Measurements from ENCODE around the gene PAX8.

DNA sequence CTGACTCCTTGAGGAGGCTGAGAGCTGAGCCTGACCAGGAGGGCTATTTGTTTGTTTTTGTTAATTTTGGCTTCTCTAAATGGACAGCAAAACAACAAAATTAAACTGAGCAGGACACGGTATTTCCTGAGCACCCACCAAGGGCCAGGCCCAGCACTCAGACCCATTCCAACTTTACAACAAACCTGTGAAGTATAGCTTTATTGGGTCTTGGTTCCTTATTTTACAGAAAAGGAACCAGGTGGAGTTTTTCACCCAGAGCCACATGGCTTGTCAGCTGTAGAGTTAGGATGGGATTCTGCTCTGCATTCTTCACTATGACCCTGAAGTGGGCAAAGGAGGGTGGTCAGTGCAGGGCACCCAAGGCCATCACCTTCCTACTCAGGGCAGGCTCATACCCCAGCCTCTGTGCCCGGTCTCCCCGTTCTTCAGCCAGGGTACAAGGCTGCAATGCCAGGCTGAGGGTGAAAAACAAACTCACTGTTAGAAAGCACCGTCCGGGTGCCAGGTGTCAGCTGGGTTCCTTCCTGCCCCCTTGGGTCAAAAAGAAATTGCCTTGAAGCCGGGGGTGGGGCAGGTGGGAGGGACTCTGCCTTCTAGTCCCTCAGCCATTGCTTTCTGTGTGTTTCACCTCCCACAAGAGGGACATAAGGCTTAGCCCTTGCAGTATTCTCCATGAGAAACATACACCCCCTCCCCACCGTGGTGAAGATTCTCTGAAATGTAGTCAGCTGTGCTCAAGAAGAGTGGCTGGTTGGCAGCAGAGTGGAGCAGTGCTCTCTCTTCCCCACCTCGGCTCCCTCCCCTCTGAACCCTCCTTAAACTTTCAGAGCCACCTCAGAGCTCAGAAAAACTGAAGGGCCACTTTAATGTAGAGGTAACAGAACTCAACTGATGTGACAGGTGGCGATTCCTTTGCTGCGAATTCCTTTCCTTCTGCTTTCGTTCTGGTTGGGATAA, 102.7 kb downstream of the PAX8 start:
- TF ChIP-seq, protein P1, sequence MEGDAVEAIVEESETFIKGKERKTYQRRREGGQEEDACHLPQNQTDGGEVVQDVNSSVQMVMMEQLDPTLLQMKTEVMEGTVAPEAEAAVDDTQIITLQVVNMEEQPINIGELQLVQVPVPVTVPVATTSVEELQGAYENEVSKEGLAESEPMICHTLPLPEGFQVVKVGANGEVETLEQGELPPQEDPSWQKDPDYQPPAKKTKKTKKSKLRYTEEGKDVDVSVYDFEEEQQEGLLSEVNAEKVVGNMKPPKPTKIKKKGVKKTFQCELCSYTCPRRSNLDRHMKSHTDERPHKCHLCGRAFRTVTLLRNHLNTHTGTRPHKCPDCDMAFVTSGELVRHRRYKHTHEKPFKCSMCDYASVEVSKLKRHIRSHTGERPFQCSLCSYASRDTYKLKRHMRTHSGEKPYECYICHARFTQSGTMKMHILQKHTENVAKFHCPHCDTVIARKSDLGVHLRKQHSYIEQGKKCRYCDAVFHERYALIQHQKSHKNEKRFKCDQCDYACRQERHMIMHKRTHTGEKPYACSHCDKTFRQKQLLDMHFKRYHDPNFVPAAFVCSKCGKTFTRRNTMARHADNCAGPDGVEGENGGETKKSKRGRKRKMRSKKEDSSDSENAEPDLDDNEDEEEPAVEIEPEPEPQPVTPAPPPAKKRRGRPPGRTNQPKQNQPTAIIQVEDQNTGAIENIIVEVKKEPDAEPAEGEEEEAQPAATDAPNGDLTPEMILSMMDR (IDR thresholded peaks at IDR 0.05; ENCODE audit: borderline replicate concordance, extremely low read depth, low read length, poor library complexity, severe bottlenecking): no peak
- no peak for TF ChIP-seq EZH2 (IDR thresholded peaks at IDR 0.05; ENCODE audit: borderline replicate concordance, low read depth, low read length, severe bottlenecking)

Measured in DND-41 (cell line).